HEK293 (cell line): ENCODE measurements around the gene COA4.

Experiments
- KLF16 ChIP-seq: fragments of 450-650 bp; formaldehyde crosslinking; IDR thresholded peaks from 2 replicates; pipeline ENCODE4 v1.5.1; 2017; ENCODE audit warnings: missing biosample characterization, missing genetic modification characterization
- ZBTB8A ChIP-seq: fragments of 450-650 bp; formaldehyde crosslinking; IDR thresholded peaks from 2 replicates; pipeline ENCODE4 v1.5.1; 2016; ENCODE audit warnings: missing biosample characterization, missing genetic modification characterization
- ZNF132 ChIP-seq: fragments of 450-650 bp; formaldehyde crosslinking; IDR thresholded peaks from 2 replicates; pipeline ENCODE4 v1.5.1; 2017; ENCODE audit warnings: missing biosample characterization, missing genetic modification characterization, borderline replicate concordance
- ZNF335 ChIP-seq: fragments of 450-650 bp; formaldehyde crosslinking; conservative IDR thresholded peaks from 2 replicates; pipeline ENCODE4 v1.5.1; 2016; ENCODE audit warnings: missing biosample characterization, missing genetic modification characterization
- ZNF549 ChIP-seq: fragments of 450-650 bp; IDR thresholded peaks from 2 replicates; pipeline ENCODE4 v1.5.1; 2018; ENCODE audit warnings: missing biosample characterization, missing genetic modification characterization, mild to moderate bottlenecking, inconsistent platforms, moderate library complexity
- ZNF785 ChIP-seq: fragments of 450-650 bp; formaldehyde crosslinking; IDR thresholded peaks from 2 replicates; pipeline ENCODE4 v1.5.1; 2016; ENCODE audit warnings: missing biosample characterization, missing genetic modification characterization
- TF ChIP-seq, protein P1 (sequence below): fragments of 450-650 bp; formaldehyde crosslinking; optimal IDR thresholded peaks from 2 replicates; pipeline ENCODE3; 2016; ENCODE audit warnings: missing biosample characterization, mild to moderate bottlenecking, missing genetic modification characterization
- TF ChIP-seq, protein P2 (sequence below): fragments of 450-650 bp; formaldehyde crosslinking; IDR thresholded peaks from 2 replicates; pipeline ENCODE4 v1.5.1; 2016; ENCODE audit warnings: missing biosample characterization, missing genetic modification characterization
- TF ChIP-seq, protein P3 (sequence below): fragments of 450-650 bp; IDR thresholded peaks from 2 replicates; pipeline ENCODE4 v1.5.1; 2018; ENCODE audit warnings: missing biosample characterization, missing genetic modification characterization
- TF ChIP-seq, protein P4 (sequence below): fragments of 450-650 bp; formaldehyde crosslinking; IDR thresholded peaks from 2 replicates; pipeline ENCODE4 v1.5.1; 2016; ENCODE audit warnings: missing biosample characterization, missing genetic modification characterization
- TF ChIP-seq, protein P5 (sequence below): fragments of 450-650 bp; formaldehyde crosslinking; IDR thresholded peaks from 2 replicates; pipeline ENCODE4 v1.5.1; 2017; ENCODE audit warnings: missing biosample characterization, missing genetic modification characterization
- TF ChIP-seq, protein P6 (sequence below): fragments of 450-650 bp; formaldehyde crosslinking; IDR thresholded peaks from 2 replicates; pipeline ENCODE4 v1.5.1; 2016; ENCODE audit warnings: missing biosample characterization, missing genetic modification characterization, low read depth
- TF ChIP-seq, protein P7 (sequence below): fragments of 450-650 bp; formaldehyde crosslinking; conservative IDR thresholded peaks from 2 replicates; pipeline ENCODE4 v1.5.1; 2016; ENCODE audit warnings: low read depth, missing biosample characterization, missing genetic modification characterization
- TF ChIP-seq, protein P8 (sequence below): fragments of 450-650 bp; formaldehyde crosslinking; IDR thresholded peaks from 2 replicates; pipeline ENCODE4 v1.5.1; 2017; ENCODE audit warnings: missing biosample characterization, missing genetic modification characterization

DNA sequence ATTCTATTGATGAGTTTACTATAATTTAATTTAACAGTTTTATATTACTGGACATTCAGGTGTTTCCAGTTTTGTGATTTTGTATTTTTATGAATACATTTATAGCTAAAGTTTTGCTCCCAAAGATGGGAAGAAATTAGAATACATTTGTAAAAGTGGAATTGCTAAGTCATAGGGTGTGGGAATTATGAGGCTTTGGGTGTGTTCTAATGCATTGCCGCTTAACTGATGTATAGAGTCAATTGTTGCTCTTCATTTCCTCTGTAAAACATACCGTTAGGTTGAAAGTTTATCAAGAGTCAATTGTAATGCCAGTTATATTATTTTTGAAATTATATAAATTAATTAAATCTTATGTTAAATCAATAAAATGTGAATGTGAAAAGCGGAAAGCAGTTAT lies 16.4 kb upstream of the COA4 start:
- TF ChIP-seq, protein P1, sequence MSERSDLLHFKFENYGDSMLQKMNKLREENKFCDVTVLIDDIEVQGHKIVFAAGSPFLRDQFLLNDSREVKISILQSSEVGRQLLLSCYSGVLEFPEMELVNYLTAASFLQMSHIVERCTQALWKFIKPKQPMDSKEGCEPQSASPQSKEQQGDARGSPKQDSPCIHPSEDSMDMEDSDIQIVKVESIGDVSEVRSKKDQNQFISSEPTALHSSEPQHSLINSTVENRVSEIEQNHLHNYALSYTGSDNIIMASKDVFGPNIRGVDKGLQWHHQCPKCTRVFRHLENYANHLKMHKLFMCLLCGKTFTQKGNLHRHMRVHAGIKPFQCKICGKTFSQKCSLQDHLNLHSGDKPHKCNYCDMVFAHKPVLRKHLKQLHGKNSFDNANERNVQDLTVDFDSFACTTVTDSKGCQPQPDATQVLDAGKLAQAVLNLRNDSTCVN (tag by site-specific recombination) = no peak
- TF ChIP-seq, protein P2, sequence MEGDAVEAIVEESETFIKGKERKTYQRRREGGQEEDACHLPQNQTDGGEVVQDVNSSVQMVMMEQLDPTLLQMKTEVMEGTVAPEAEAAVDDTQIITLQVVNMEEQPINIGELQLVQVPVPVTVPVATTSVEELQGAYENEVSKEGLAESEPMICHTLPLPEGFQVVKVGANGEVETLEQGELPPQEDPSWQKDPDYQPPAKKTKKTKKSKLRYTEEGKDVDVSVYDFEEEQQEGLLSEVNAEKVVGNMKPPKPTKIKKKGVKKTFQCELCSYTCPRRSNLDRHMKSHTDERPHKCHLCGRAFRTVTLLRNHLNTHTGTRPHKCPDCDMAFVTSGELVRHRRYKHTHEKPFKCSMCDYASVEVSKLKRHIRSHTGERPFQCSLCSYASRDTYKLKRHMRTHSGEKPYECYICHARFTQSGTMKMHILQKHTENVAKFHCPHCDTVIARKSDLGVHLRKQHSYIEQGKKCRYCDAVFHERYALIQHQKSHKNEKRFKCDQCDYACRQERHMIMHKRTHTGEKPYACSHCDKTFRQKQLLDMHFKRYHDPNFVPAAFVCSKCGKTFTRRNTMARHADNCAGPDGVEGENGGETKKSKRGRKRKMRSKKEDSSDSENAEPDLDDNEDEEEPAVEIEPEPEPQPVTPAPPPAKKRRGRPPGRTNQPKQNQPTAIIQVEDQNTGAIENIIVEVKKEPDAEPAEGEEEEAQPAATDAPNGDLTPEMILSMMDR (tag by site-specific recombination) = no peak
- TF ChIP-seq ZBTB8A (tag by site-specific recombination) = no peak
- TF ChIP-seq, protein P3, sequence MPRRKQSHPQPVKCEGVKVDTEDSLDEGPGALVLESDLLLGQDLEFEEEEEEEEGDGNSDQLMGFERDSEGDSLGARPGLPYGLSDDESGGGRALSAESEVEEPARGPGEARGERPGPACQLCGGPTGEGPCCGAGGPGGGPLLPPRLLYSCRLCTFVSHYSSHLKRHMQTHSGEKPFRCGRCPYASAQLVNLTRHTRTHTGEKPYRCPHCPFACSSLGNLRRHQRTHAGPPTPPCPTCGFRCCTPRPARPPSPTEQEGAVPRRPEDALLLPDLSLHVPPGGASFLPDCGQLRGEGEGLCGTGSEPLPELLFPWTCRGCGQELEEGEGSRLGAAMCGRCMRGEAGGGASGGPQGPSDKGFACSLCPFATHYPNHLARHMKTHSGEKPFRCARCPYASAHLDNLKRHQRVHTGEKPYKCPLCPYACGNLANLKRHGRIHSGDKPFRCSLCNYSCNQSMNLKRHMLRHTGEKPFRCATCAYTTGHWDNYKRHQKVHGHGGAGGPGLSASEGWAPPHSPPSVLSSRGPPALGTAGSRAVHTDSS (tag by site-specific recombination) = no peak
- TF ChIP-seq, protein P4, sequence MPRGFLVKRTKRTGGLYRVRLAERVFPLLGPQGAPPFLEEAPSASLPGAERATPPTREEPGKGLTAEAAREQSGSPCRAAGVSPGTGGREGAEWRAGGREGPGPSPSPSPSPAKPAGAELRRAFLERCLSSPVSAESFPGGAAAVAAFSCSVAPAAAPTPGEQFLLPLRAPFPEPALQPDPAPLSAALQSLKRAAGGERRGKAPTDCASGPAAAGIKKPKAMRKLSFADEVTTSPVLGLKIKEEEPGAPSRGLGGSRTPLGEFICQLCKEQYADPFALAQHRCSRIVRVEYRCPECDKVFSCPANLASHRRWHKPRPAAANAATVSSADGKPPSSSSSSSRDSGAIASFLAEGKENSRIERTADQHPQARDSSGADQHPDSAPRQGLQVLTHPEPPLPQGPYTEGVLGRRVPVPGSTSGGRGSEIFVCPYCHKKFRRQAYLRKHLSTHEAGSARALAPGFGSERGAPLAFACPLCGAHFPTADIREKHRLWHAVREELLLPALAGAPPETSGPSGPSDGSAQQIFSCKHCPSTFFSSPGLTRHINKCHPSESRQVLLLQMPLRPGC (tag by site-specific recombination) = no peak
- TF ChIP-seq, protein P5, sequence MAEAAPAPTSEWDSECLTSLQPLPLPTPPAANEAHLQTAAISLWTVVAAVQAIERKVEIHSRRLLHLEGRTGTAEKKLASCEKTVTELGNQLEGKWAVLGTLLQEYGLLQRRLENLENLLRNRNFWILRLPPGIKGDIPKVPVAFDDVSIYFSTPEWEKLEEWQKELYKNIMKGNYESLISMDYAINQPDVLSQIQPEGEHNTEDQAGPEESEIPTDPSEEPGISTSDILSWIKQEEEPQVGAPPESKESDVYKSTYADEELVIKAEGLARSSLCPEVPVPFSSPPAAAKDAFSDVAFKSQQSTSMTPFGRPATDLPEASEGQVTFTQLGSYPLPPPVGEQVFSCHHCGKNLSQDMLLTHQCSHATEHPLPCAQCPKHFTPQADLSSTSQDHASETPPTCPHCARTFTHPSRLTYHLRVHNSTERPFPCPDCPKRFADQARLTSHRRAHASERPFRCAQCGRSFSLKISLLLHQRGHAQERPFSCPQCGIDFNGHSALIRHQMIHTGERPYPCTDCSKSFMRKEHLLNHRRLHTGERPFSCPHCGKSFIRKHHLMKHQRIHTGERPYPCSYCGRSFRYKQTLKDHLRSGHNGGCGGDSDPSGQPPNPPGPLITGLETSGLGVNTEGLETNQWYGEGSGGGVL (tag by site-specific recombination) = no peak
- no peak for TF ChIP-seq ZNF785 (tag by site-specific recombination)
- TF ChIP-seq, protein P6, sequence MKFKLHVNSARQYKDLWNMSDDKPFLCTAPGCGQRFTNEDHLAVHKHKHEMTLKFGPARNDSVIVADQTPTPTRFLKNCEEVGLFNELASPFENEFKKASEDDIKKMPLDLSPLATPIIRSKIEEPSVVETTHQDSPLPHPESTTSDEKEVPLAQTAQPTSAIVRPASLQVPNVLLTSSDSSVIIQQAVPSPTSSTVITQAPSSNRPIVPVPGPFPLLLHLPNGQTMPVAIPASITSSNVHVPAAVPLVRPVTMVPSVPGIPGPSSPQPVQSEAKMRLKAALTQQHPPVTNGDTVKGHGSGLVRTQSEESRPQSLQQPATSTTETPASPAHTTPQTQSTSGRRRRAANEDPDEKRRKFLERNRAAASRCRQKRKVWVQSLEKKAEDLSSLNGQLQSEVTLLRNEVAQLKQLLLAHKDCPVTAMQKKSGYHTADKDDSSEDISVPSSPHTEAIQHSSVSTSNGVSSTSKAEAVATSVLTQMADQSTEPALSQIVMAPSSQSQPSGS = no peak
- no peak for TF ChIP-seq KLF16
- TF ChIP-seq, protein P7, sequence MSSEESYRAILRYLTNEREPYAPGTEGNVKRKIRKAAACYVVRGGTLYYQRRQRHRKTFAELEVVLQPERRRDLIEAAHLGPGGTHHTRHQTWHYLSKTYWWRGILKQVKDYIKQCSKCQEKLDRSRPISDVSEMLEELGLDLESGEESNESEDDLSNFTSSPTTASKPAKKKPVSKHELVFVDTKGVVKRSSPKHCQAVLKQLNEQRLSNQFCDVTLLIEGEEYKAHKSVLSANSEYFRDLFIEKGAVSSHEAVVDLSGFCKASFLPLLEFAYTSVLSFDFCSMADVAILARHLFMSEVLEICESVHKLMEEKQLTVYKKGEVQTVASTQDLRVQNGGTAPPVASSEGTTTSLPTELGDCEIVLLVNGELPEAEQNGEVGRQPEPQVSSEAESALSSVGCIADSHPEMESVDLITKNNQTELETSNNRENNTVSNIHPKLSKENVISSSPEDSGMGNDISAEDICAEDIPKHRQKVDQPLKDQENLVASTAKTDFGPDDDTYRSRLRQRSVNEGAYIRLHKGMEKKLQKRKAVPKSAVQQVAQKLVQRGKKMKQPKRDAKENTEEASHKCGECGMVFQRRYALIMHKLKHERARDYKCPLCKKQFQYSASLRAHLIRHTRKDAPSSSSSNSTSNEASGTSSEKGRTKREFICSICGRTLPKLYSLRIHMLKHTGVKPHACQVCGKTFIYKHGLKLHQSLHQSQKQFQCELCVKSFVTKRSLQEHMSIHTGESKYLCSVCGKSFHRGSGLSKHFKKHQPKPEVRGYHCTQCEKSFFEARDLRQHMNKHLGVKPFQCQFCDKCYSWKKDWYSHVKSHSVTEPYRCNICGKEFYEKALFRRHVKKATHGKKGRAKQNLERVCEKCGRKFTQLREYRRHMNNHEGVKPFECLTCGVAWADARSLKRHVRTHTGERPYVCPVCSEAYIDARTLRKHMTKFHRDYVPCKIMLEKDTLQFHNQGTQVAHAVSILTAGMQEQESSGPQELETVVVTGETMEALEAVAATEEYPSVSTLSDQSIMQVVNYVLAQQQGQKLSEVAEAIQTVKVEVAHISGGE (tag by site-specific recombination) = no peak
- TF ChIP-seq ZNF549 (tag by site-specific recombination) = no peak
- TF ChIP-seq, protein P8, sequence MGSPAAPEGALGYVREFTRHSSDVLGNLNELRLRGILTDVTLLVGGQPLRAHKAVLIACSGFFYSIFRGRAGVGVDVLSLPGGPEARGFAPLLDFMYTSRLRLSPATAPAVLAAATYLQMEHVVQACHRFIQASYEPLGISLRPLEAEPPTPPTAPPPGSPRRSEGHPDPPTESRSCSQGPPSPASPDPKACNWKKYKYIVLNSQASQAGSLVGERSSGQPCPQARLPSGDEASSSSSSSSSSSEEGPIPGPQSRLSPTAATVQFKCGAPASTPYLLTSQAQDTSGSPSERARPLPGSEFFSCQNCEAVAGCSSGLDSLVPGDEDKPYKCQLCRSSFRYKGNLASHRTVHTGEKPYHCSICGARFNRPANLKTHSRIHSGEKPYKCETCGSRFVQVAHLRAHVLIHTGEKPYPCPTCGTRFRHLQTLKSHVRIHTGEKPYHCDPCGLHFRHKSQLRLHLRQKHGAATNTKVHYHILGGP (tag by site-specific recombination) = no peak
- no peak for TF ChIP-seq ZNF132
- no peak for TF ChIP-seq ZNF335 (tag by site-specific recombination)
